Activated CD4-positive, alpha-beta T cell treated with anti-CD3 and anti-CD28 coated beads, Interleukin-2, Interleukin-4, amounts not matched to agents 100 ng/mL and 50 ng/mL, durations not matched to agents 16 hours and 8 hours (primary cell): Measurements from ENCODE around the gene CBX2.
"Not testable (repeated sequence)": the region's sequence is repeated elsewhere in the genome, so short reads cannot be mapped to it uniquely, and the experiment has no call there.

Source experiments
- DNase-seq: peaks from one replicate; pipeline ENCODE4 v3.0.0-alpha.2; 2020; ENCODE audit warnings: low spot score

The CBX2 gene

GRCh38 chr17:79742951-79743476 is 34.9 kb upstream of the CBX2 start:
- no peak for DNase-seq

DNA sequence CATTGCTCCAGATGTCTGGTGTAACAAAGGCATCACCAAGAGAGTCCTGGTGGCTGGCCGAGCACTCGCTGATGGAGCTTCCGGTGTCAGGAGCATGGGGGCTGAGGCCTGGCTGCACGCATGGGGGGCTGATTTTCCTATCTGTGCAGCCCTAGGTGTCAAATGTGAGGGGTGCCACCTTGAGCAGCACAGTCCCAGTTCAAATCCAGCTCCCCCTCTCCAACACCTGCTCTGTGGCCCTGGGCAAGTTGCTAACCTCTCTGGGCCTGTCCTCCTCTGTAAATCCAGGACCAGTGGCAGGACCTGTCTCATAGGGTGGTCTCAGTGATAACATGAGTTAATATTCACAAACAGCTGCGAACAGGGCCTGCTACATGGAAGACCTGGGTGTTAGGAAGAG is 34.3 kb upstream of the CBX2 start:
- DNase-seq: no peak

GRCh38 chr17:79745641-79746105 is 32.3 kb upstream of the CBX2 start:
- DNase-seq: no peak

- DNase-seq: no peak
Observed at GRCh38 chr17:79746889-79747507, 30.9 kb upstream of the CBX2 start.

- no peak for DNase-seq
Observed at GRCh38 chr17:79747508-79748294, 30.2 kb upstream of the CBX2 start.

DNA sequence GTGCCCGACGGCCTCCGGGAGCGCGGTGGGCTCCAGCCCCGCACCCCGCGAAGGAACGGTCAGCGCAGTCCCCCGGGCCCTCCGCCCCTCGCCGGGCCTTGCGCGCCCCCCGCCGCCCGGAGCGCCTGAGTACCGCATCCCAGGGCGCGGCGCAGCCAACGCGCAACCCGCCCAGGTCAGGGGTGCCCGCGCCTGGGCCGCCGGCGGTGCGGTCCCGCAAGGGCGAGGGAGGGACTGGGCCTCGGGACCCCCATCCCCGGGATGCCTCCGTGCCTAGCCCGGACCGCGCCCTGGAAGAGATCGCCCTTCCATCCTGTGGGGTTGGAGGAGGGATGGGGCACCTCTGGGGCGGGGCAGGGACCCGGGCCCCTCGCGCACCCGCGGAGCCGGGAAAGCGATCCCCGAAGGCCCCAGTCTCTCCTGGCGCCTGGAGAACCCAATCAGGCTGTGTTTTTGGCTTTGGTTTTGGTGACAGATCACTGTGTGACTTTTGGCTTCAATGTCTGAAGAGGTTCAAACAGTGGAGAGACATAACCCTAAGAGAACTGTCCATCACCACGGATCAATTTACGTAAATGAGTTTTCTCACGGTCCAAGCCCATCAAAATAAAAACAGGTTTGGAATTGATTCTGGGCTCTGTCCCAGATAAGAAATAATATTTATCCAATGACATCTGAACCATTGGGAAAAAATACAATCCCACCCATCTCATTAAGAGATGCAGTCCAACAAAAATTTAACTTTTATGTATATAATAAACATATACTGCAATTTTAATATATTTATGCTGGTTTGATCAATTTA is 29.5 kb upstream of the CBX2 start:
- DNase-seq: no peak

GRCh38 chr17:79749156-79749815 is 28.7 kb upstream of the CBX2 start:
- DNase-seq: no peak

DNA sequence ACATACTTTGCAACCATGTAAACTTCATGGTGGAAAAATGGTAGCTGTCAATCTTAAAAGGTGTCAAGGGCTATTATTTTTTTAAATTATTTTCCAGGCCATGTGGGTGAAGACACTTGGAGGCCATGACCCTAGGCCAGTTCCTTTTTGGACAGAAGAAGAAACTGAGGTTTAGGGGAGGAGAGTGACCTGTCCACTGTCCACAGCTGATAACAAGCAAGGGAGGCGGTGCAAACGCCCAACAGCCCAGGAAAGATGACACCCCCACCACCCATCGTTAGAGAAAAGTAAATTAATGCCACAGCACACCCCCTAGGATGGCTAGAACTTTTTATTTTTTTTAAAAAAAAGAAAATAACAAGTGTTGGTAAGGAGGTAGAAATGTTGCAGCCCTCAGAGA is 28.0 kb upstream of the CBX2 start:
- no peak for DNase-seq

- no peak for DNase-seq
Observed at GRCh38 chr17:79750650-79751545, 27.1 kb upstream of the CBX2 start.

- DNase-seq: no peak
Observed at GRCh38 chr17:79752175-79752574, 25.8 kb upstream of the CBX2 start.

DNA sequence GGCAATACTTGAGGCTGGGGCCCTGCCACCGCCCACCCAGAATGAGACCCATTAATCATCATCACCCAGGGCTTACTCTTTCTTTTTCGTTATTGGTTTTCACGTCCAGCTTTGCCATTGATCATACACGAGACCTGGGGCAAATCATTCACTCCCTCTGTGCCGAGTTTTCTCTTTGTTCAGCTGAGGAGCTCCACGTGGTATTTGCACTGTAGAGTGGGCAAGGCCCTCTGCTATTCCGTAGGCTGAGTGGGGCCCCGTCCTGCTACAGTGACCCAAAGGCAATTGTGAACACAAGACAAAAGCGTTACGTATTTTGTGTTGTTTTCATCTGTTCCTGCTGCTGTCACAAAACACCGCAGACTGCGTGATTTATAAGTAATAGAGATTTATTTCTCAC is 23.6 kb upstream of the CBX2 start:
- DNase-seq: no peak

DNA sequence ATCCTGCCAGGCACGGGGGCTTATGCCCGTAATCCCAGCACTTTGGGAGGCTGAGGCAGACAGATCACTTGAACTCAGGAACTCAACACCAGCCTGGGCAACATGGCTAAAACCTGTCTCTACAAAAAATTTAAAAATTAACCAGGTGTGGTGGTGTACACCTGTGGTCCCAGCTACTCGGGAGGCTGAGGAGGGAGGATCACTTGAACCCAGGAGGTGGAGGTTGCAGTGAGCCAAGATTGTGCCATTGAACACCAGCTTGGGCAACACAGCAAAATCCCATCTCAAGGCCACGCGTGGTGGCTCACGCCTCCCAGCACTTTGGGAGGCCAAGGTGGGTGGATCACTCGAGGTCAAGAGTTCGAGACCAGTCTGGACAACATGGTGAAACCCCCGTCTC is 23.0 kb upstream of the CBX2 start:
- DNase-seq: not testable (repeated sequence)

- no peak for DNase-seq
Observed at GRCh38 chr17:79755591-79755990, 22.4 kb upstream of the CBX2 start.

DNA sequence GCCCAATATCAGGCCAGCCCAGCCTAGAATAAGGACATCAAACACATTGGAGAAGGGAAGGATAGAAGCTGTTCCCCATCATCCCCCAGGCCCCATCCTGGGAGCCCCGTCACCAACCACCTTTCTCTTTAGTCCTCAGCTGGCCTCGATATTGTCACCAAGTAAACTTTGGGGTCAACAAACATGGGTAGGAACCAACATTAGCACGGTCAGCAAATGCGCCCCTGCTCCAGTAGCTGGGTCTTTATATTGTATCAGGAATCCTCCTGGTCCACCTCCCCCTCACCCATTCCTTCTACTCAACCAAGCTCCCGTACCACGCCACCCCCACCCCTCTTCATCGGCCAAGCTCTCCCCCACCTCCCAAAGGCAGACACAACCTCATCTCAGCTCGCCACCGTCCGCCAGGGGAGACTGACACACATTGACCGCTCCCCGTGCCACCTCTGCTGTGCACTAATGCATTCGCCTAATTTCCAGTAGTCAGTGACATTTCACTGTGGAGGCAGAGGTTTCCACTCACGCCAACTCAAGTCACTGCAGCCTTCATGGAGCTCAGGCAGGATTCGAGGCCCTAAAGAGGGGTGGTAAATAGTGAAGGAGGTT is 20.7 kb upstream of the CBX2 start:
- no peak for DNase-seq

DNA sequence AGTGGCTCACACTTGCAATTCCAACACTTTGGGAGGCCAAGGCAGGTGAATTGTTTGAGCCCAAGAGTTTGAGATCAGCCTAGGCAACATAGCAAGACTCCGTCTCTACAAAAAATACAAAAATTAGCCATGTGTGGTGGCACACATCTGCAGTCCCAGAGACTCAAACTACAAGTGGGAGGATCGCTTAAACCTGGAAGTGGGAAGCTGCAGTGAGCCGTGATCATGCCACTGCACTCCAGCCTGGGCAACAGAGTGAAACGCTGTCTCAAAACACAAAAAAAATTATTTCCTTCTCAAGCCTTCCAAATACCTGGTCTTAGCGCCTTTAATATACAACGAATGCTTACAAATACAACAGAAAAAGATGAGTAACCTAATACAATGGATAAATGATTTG is 19.7 kb upstream of the CBX2 start:
- DNase-seq: no peak

DNA sequence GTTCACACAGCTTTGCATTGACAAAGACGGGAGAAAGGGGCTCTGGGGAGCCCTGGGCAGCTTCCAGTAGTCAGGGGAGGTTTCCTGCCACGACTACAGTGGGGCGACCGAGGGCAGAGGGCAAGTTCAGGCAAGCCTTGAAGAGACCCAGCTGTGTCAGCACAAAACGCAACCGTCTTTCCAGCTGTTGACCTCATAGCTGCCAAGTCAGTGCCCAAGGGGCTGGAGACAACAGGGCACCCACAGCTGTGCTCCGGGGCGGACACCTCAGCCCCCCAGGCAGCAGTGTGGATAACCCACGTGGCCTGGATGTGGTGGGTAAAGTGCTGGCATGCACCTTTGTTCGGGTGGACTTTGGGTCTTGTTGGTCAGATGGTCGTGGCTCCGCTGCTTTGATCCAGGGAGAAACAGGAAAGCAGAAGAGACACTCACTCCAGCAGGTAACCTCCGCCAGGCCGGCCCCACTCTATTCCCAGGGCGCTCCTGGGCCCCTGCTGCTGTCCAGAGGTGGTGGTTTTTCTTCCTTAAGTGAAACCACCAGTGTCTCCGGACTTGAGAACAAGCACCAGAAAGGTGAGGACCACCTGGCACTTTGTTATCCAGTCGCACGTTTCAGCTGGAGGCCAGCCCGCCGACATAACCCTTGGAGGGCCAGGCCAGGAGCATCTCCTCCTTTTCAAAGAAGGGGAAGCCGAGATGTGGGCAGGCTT is 17.6 kb upstream of the CBX2 start:
- DNase-seq: no peak

DNA sequence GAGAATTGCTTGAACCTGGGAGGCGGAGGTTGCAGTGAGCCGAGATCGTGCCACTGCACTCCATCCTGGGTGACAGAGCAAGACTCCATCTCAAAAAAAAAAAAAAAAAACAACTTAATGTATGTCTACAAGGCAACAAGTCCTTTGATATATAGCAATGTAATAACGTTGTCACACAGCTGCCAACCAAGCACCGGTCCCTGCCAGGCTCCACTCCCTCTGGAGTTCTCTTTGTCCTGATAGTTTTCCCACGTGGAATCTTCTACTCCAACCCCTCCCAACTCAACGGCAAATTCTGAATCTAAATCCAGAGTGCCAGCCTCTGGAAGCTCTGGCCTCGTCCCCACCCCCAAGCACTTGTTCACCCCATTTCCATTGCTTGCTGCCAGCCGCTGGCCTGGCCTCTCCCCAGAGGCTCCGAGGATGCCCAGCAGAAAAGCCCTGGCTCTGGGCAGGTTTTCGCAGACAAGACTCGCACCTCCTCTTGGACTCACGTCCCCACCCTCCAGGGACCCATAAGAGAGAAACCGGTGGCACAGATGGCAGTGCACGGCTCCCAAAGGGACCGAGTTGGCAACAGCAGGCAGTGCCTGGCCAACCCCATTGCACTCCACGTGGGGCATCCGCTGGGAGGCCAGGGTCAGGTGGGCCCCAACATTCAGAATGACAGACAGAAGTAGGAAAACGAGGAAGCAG is 15.9 kb upstream of the CBX2 start:
- DNase-seq: no peak

- DNase-seq: no peak
Observed at GRCh38 chr17:79765708-79766107, 12.2 kb upstream of the CBX2 start.
